Measurements from ENCODE around the gene IFFO2. TPM values are rescaled to one million over a fixed set of nuclear protein-coding genes. Genes with fewer than 3 reads are reported as not detected.

Gene IFFO2
- total and polyA plus RNA-seq, 2 of the 13 experiments (the other 11 are each of a cell fraction or from before 2014, with no cell fraction given): 7.3 to 16.7 TPM

DNA sequence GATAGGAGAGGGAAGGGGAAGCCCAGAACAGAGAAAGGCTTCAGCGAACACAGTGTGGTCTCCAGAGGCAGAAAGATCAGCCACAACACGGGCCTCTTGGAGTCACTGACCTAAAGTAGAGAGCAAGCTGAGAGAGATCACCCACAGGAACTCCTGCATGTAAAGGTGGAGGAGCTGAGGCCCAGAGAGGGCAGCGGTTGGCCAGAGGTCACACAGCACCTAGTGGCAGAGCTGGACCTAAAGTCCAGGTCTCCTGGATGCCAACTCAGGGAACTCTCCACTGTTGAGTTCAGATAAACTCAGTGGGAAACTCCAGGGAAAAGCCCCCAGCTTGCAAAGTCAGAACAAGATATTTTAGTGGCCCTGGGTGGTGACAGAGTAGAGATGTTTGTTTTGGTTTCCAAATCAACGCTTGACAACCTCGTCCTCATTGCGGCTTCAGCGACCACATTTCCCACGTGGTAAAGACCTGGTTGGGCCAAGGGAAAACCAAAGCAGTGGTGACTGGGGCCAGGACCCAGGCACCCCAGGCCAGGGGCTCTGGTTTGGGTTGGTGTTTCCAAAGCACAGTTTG is 4.6 kb downstream of the IFFO2 start:
- 55% methylated on average over 8 of the region's 8 CpGs for WGBS (ENCODE audit: low lambda C conversion rate)
- no peak for ATAC-seq
- intact Hi-C loops (cut with micrococcal nuclease; ENCODE audit: unreplicated experiment): loop anchor here (2.0 kb wide), 1 partner anchor 45 kb away; no protein-coding TSS in a partner anchor
- DNase-seq (ENCODE audit: low spot score): no peak
- Histone ChIP-seq H3K4me2 (ENCODE audit: low read depth, low read length) (peak overlapping the region; percentile 98), H3K79me2 (ENCODE audit: insufficient read depth, low read length) (peaks cover 79% of the 10 kb centered on the region), H2AFZ (ENCODE audit: low read length) (no peak overlapping the region), H3K9ac (ENCODE audit: insufficient read depth, low read depth, low read length) (peak overlapping the region; percentile 71; the same call in 1 of the 2 replicates), H3K4me3 (replicated peaks in 1 of 3; ENCODE audit: insufficient read depth in 1 of 3, low read depth in 2 of 3, low read length in 3 of 3) (no peak overlapping the region; a peak in 1 of 6 replicates), H3K27me3 (ENCODE audit: control insufficient read depth in 1 of 2, insufficient read depth in 2 of 2, low read length in 2 of 2) (no peaks in the 10 kb centered on the region), H3K9me3 (ENCODE audit: low read length) (no peaks in the 10 kb centered on the region), H4K20me1 (ENCODE audit: insufficient read depth, low read length) (peaks cover 19% of the 10 kb centered on the region), H3K27ac (ENCODE audit: extremely low read length, insufficient read depth, low read length) (peak overlapping the region; percentile 17), H3K36me3 (replicated peaks in 1 of 2; ENCODE audit: control insufficient read depth in 1 of 2, insufficient read depth in 2 of 2, low read length in 2 of 2) (no peaks in the 10 kb centered on the region), H3K4me1 (ENCODE audit: insufficient read depth, low read length) (peaks cover 82% of the 10 kb centered on the region)
- POLR2A ChIA-PET: interaction anchor here (0.7 to 1.4 kb wide), 3 partner anchors 94 to 118 kb away, joined by 3 read pairs; no protein-coding TSS in a partner anchor
- BruUV-seq (replicated peaks): no TSS peak
- no peak for FAIRE-seq
- CTCF ChIA-PET (ENCODE audit: low intra/inter-chr PET ratio, low total read pairs): interaction anchor here (1.1 kb wide), 1 partner anchor 39 kb away, joined by 3 read pairs; no protein-coding TSS in a partner anchor
- in situ Hi-C loops (cut with HindIII; ENCODE audit: extremely low pct_ligation_motif_present, low pct_unique_long_range_greater_than_20kb): no loop called here
- TF ChIP-seq, protein P1, sequence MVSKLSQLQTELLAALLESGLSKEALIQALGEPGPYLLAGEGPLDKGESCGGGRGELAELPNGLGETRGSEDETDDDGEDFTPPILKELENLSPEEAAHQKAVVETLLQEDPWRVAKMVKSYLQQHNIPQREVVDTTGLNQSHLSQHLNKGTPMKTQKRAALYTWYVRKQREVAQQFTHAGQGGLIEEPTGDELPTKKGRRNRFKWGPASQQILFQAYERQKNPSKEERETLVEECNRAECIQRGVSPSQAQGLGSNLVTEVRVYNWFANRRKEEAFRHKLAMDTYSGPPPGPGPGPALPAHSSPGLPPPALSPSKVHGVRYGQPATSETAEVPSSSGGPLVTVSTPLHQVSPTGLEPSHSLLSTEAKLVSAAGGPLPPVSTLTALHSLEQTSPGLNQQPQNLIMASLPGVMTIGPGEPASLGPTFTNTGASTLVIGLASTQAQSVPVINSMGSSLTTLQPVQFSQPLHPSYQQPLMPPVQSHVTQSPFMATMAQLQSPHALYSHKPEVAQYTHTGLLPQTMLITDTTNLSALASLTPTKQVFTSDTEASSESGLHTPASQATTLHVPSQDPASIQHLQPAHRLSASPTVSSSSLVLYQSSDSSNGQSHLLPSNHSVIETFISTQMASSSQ (IDR thresholded peaks at IDR 0.05; ENCODE audit: low read depth): no peak
- TF ChIP-seq, protein P1 (CRISPR knock-in tag; IDR thresholded peaks at IDR 0.05; ENCODE audit: borderline replicate concordance): no peak
- TF ChIP-seq HDAC2 (CRISPR knock-in tag; IDR thresholded peaks at IDR 0.05) (peak; percentile 44; the same call in 1 of the 2 replicates), RCOR2 (CRISPR knock-in tag; IDR thresholded peaks at IDR 0.05) (peak; percentile 75; the same call in 1 of the 2 replicates), SOX6 (IDR thresholded peaks at IDR 0.05) (no peak), SOX6 (CRISPR knock-in tag; IDR thresholded peaks at IDR 0.05) (no peak), ZSCAN21 (CRISPR knock-in tag; IDR thresholded peaks at IDR 0.05; ENCODE audit: borderline replicate concordance) (no peak), ZFP36 (IDR thresholded peaks at IDR 0.05; ENCODE audit: borderline replicate concordance, low read depth, low read length, partially characterized antibody) (peak; percentile 76), KDM1A (CRISPR knock-in tag; IDR thresholded peaks at IDR 0.05) (peak; percentile 93)
- TF ChIP-seq, protein P2, sequence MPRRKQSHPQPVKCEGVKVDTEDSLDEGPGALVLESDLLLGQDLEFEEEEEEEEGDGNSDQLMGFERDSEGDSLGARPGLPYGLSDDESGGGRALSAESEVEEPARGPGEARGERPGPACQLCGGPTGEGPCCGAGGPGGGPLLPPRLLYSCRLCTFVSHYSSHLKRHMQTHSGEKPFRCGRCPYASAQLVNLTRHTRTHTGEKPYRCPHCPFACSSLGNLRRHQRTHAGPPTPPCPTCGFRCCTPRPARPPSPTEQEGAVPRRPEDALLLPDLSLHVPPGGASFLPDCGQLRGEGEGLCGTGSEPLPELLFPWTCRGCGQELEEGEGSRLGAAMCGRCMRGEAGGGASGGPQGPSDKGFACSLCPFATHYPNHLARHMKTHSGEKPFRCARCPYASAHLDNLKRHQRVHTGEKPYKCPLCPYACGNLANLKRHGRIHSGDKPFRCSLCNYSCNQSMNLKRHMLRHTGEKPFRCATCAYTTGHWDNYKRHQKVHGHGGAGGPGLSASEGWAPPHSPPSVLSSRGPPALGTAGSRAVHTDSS (CRISPR knock-in tag; conservative IDR thresholded peaks at IDR 0.05): no peak
- TF ChIP-seq, protein P3, sequence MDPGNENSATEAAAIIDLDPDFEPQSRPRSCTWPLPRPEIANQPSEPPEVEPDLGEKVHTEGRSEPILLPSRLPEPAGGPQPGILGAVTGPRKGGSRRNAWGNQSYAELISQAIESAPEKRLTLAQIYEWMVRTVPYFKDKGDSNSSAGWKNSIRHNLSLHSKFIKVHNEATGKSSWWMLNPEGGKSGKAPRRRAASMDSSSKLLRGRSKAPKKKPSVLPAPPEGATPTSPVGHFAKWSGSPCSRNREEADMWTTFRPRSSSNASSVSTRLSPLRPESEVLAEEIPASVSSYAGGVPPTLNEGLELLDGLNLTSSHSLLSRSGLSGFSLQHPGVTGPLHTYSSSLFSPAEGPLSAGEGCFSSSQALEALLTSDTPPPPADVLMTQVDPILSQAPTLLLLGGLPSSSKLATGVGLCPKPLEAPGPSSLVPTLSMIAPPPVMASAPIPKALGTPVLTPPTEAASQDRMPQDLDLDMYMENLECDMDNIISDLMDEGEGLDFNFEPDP (CRISPR knock-in tag; conservative IDR thresholded peaks at IDR 0.05): no peak
- TF ChIP-seq, protein P4, sequence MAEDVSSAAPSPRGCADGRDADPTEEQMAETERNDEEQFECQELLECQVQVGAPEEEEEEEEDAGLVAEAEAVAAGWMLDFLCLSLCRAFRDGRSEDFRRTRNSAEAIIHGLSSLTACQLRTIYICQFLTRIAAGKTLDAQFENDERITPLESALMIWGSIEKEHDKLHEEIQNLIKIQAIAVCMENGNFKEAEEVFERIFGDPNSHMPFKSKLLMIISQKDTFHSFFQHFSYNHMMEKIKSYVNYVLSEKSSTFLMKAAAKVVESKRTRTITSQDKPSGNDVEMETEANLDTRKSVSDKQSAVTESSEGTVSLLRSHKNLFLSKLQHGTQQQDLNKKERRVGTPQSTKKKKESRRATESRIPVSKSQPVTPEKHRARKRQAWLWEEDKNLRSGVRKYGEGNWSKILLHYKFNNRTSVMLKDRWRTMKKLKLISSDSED (CRISPR knock-in tag; IDR thresholded peaks at IDR 0.05): no peak
